Measurements from ENCODE around the gene CCDC88A.
"Not testable (repeated sequence)": the region's sequence is repeated elsewhere in the genome, so short reads cannot be mapped to it uniquely, and the experiment has no call there.

Gene CCDC88A

GRCh38 chr2:55279214-55279835 is 140.3 kb downstream of the CCDC88A start:
- H3K27me3 ChIP-seq (ENCODE audit: control insufficient read depth, insufficient read depth, low read length, poor library complexity, severe bottlenecking); H3K9me3 ChIP-seq (ENCODE audit: control insufficient read depth, low read length); H3K27ac ChIP-seq (ENCODE audit: insufficient read depth, low read depth, low read length, poor library complexity, severe bottlenecking); H3K4me3 ChIP-seq (ENCODE audit: insufficient read depth, low read depth, low read length); H3K4me1 ChIP-seq (ENCODE audit: control insufficient read depth, insufficient read depth, low read length); H3K36me3 ChIP-seq (ENCODE audit: control insufficient read depth, insufficient read depth, low read length): not testable (repeated sequence)
- WGBS, 2 experiments = 18 to 19% methylated on average over 10 of the region's 10 CpGs

- no peak overlapping the region for H3K4me3 ChIP-seq (ENCODE audit: insufficient read depth, low read depth, low read length)
- no peaks in the 10 kb centered on the region for H3K36me3 ChIP-seq (ENCODE audit: control insufficient read depth, insufficient read depth, low read length)
- WGBS, 2 experiments = 86 to 92% methylated on average over 3 of the region's 3 CpGs
- H3K27me3 ChIP-seq (ENCODE audit: control insufficient read depth, insufficient read depth, low read length, poor library complexity, severe bottlenecking) = no peaks in the 10 kb centered on the region
- no peaks in the 10 kb centered on the region for H3K9me3 ChIP-seq (ENCODE audit: control insufficient read depth, low read length)
- no peak overlapping the region for H3K27ac ChIP-seq (ENCODE audit: insufficient read depth, low read depth, low read length, poor library complexity, severe bottlenecking)
- H3K4me1 ChIP-seq (ENCODE audit: control insufficient read depth, insufficient read depth, low read length) = peaks cover 5% of the 10 kb centered on the region
These were observed 142.3 kb downstream of the CCDC88A start for GRCh38 chr2:55277310-55277709.

- 93 to 96% methylated on average over 2 of the region's 2 CpGs for WGBS, 2 experiments
These were observed 145.3 kb downstream of the CCDC88A start for GRCh38 chr2:55274346-55274745.

GRCh38 chr2:55269645-55269990 is 150.0 kb downstream of the CCDC88A start:
- WGBS, 2 experiments = 78 to 83% methylated on average over 7 of the region's 7 CpGs
- H3K36me3 ChIP-seq (ENCODE audit: control insufficient read depth, insufficient read depth, low read length) = no peaks in the 10 kb centered on the region
- H3K4me1 ChIP-seq (ENCODE audit: control insufficient read depth, insufficient read depth, low read length) = peaks cover 10% of the 10 kb centered on the region
- H3K9me3 ChIP-seq (ENCODE audit: control insufficient read depth, low read length) = no peaks in the 10 kb centered on the region
- H3K27ac ChIP-seq (ENCODE audit: insufficient read depth, low read depth, low read length, poor library complexity, severe bottlenecking) = no peak overlapping the region
- H3K4me3 ChIP-seq (ENCODE audit: insufficient read depth, low read depth, low read length) = peak overlapping the region; percentile 95
- no peaks in the 10 kb centered on the region for H3K27me3 ChIP-seq (ENCODE audit: control insufficient read depth, insufficient read depth, low read length, poor library complexity, severe bottlenecking)

More at GRCh38 chr2:55274346-55274745, 145.3 kb downstream of the CCDC88A start:
- not testable (repeated sequence) for H3K36me3 ChIP-seq (ENCODE audit: control insufficient read depth, insufficient read depth, low read length); H3K27me3 ChIP-seq (ENCODE audit: control insufficient read depth, insufficient read depth, low read length, poor library complexity, severe bottlenecking); H3K9me3 ChIP-seq (ENCODE audit: control insufficient read depth, low read length); H3K4me1 ChIP-seq (ENCODE audit: control insufficient read depth, insufficient read depth, low read length); H3K4me3 ChIP-seq (ENCODE audit: insufficient read depth, low read depth, low read length); H3K27ac ChIP-seq (ENCODE audit: insufficient read depth, low read depth, low read length, poor library complexity, severe bottlenecking)

GRCh38 chr2:55268907-55269644 is 150.6 kb downstream of the CCDC88A start, which contains the start of gene MTIF2:
Gene MTIF2 (minus strand): TSS chr2:55269231. CDS start chr2:55263858, 5,373 bp downstream.
- no peaks in the 10 kb centered on the region for H3K9me3 ChIP-seq (ENCODE audit: control insufficient read depth, low read length)
- peak within 1 kb of the TSS; percentile 63 for H3K27ac ChIP-seq (ENCODE audit: insufficient read depth, low read depth, low read length, poor library complexity, severe bottlenecking)
- WGBS, 2 experiments = 0% methylated on average over 42 of the region's 43 CpGs
- H3K36me3 ChIP-seq (ENCODE audit: control insufficient read depth, insufficient read depth, low read length) = no peaks in the 10 kb centered on the region
- peaks cover 10% of the 10 kb centered on the region for H3K4me1 ChIP-seq (ENCODE audit: control insufficient read depth, insufficient read depth, low read length)
- H3K27me3 ChIP-seq (ENCODE audit: control insufficient read depth, insufficient read depth, low read length, poor library complexity, severe bottlenecking) = no peaks in the 10 kb centered on the region
- H3K4me3 ChIP-seq (ENCODE audit: insufficient read depth, low read depth, low read length) = peak within 1 kb of the TSS; percentile 95

- H3K36me3 ChIP-seq (ENCODE audit: control insufficient read depth, insufficient read depth, low read length) = peaks cover 3% of the 10 kb centered on the region
- 25 to 26% methylated on average over 13 of the region's 13 CpGs for WGBS, 2 experiments
- H3K4me3 ChIP-seq (ENCODE audit: insufficient read depth, low read depth, low read length) = peak overlapping the region; percentile 95
- no peaks in the 10 kb centered on the region for H3K27me3 ChIP-seq (ENCODE audit: control insufficient read depth, insufficient read depth, low read length, poor library complexity, severe bottlenecking)
- H3K27ac ChIP-seq (ENCODE audit: insufficient read depth, low read depth, low read length, poor library complexity, severe bottlenecking) = peak overlapping the region; percentile 63
- H3K4me1 ChIP-seq (ENCODE audit: control insufficient read depth, insufficient read depth, low read length) = peaks cover 10% of the 10 kb centered on the region
- H3K9me3 ChIP-seq (ENCODE audit: control insufficient read depth, low read length) = no peaks in the 10 kb centered on the region
These were observed 151.3 kb downstream of the CCDC88A start for GRCh38 chr2:55268288-55268906.

GRCh38 chr2:55259586-55259985 is 160.1 kb downstream of the CCDC88A start:
- 90 to 96% methylated on average over 3 of the region's 3 CpGs for WGBS, 2 experiments
- H3K4me1 ChIP-seq (ENCODE audit: control insufficient read depth, insufficient read depth, low read length); H3K27me3 ChIP-seq (ENCODE audit: control insufficient read depth, insufficient read depth, low read length, poor library complexity, severe bottlenecking): not testable (repeated sequence)

GRCh38 chr2:55252832-55253231 is 166.8 kb downstream of the CCDC88A start:
- Histone ChIP-seq H3K4me3 (ENCODE audit: insufficient read depth, low read depth, low read length) (no peak overlapping the region), H3K4me1 (ENCODE audit: control insufficient read depth, insufficient read depth, low read length) (no peaks in the 10 kb centered on the region), H3K9me3 (ENCODE audit: control insufficient read depth, low read length) (no peaks in the 10 kb centered on the region), H3K36me3 (ENCODE audit: control insufficient read depth, insufficient read depth, low read length) (no peaks in the 10 kb centered on the region), H3K27me3 (ENCODE audit: control insufficient read depth, insufficient read depth, low read length, poor library complexity, severe bottlenecking) (no peaks in the 10 kb centered on the region), H3K27ac (ENCODE audit: insufficient read depth, low read depth, low read length, poor library complexity, severe bottlenecking) (no peak overlapping the region)
- 91 to 100% methylated on average over 2 to 3 of the region's 3 CpGs for WGBS, 2 experiments

More at GRCh38 chr2:55259586-55259985, 160.1 kb downstream of the CCDC88A start:
- H3K36me3 ChIP-seq (ENCODE audit: control insufficient read depth, insufficient read depth, low read length); H3K4me3 ChIP-seq (ENCODE audit: insufficient read depth, low read depth, low read length); H3K9me3 ChIP-seq (ENCODE audit: control insufficient read depth, low read length); H3K27ac ChIP-seq (ENCODE audit: insufficient read depth, low read depth, low read length, poor library complexity, severe bottlenecking): not testable (repeated sequence)

GRCh38 chr2:55247025-55247424 is 172.6 kb downstream of the CCDC88A start:
- 95 to 96% methylated on average over 5 of the region's 5 CpGs for WGBS, 2 experiments
- Histone ChIP-seq H3K27me3 (ENCODE audit: control insufficient read depth, insufficient read depth, low read length, poor library complexity, severe bottlenecking) (no peaks in the 10 kb centered on the region), H3K36me3 (ENCODE audit: control insufficient read depth, insufficient read depth, low read length) (peaks cover 11% of the 10 kb centered on the region), H3K4me3 (ENCODE audit: insufficient read depth, low read depth, low read length) (no peak overlapping the region), H3K9me3 (ENCODE audit: control insufficient read depth, low read length) (no peaks in the 10 kb centered on the region), H3K27ac (ENCODE audit: insufficient read depth, low read depth, low read length, poor library complexity, severe bottlenecking) (no peak overlapping the region), H3K4me1 (ENCODE audit: control insufficient read depth, insufficient read depth, low read length) (no peaks in the 10 kb centered on the region)

GRCh38 chr2:55245411-55245810 is 174.2 kb downstream of the CCDC88A start:
- H3K27me3 ChIP-seq (ENCODE audit: control insufficient read depth, insufficient read depth, low read length, poor library complexity, severe bottlenecking) = no peaks in the 10 kb centered on the region
- no peak overlapping the region for H3K27ac ChIP-seq (ENCODE audit: insufficient read depth, low read depth, low read length, poor library complexity, severe bottlenecking)
- peaks cover 11% of the 10 kb centered on the region for H3K36me3 ChIP-seq (ENCODE audit: control insufficient read depth, insufficient read depth, low read length)
- no peaks in the 10 kb centered on the region for H3K9me3 ChIP-seq (ENCODE audit: control insufficient read depth, low read length)
- 89 to 95% methylated on average over 3 to 4 of the region's 5 CpGs for WGBS, 2 experiments
- no peak overlapping the region for H3K4me3 ChIP-seq (ENCODE audit: insufficient read depth, low read depth, low read length)
- no peaks in the 10 kb centered on the region for H3K4me1 ChIP-seq (ENCODE audit: control insufficient read depth, insufficient read depth, low read length)
